Liver (tissue), 9 donors: Measurements from ENCODE around the gene CACNA1C. TPM values are rescaled to one million over a fixed set of nuclear protein-coding genes. Genes with fewer than 3 reads are reported as not detected.

ENCODE experiments used
- DNase-seq: peaks from one replicate; pipeline ENCODE4 v3.0.0-alpha.2; 2017; ENCODE audit warnings: low spot score
- H3K27ac ChIP-seq, 2 donors: one replicate each; pipeline ENCODE4 v1.7.0; 2013; ENCODE audit warnings: inconsistent platforms in 2 of 2, low read length in 2 of 2, control low read depth in 1 of 2, low read depth in 1 of 2, mild to moderate bottlenecking in 1 of 2
- H3K27me3 ChIP-seq, 4 donors: one replicate each; pipeline versions ENCODE4 v1.6.1 to v1.7.0; 2013; ENCODE audit warnings: low read length in 3 of 4, inconsistent platforms in 1 of 4, mild to moderate bottlenecking in 1 of 4, moderate library complexity in 1 of 4; ENCODE audit not compliant: control insufficient read depth in 4 of 4, insufficient read depth in 4 of 4
- H3K36me3 ChIP-seq, 4 donors: one replicate each; pipeline versions ENCODE4 v1.6.1 to v1.7.0; 2013; ENCODE audit warnings: low read length in 3 of 4, mild to moderate bottlenecking in 3 of 4, low read depth in 1 of 4, moderate library complexity in 1 of 4; ENCODE audit not compliant: control insufficient read depth in 4 of 4, insufficient read depth in 3 of 4
- H3K4me1 ChIP-seq, 4 donors: one replicate each; pipeline versions ENCODE4 v1.6.1 to v1.7.0; 2013; ENCODE audit warnings: low read length in 3 of 4, mild to moderate bottlenecking in 3 of 4, moderate library complexity in 1 of 4; ENCODE audit not compliant: control insufficient read depth in 4 of 4, insufficient read depth in 4 of 4
- H3K4me3 ChIP-seq, 3 donors: one replicate each; pipeline versions ENCODE4 v1.6.1 to v1.7.0; 2013; ENCODE audit warnings: low read length in 3 of 3, control low read depth in 1 of 3, low read depth in 1 of 3, mild to moderate bottlenecking in 1 of 3
- H3K9ac ChIP-seq, 2 donors: one replicate each; pipeline ENCODE4 v1.7.0; 2013; ENCODE audit warnings: low read length in 2 of 2, mild to moderate bottlenecking in 2 of 2, moderate library complexity in 2 of 2, control low read depth in 1 of 2, low read depth in 1 of 2
- H3K9me3 ChIP-seq, 4 donors: one replicate each; pipeline versions ENCODE4 v1.6.1 to v1.7.0; 2013; ENCODE audit warnings: low read length in 3 of 4; ENCODE audit not compliant: control insufficient read depth in 4 of 4
- EGR1 ChIP-seq, 2 donors: IDR thresholded peaks; 2 replicates each; pipeline ENCODE4 v1.6.1; 2016 to 2018; ENCODE audit warnings: antibody characterized with exemption in 2 of 2, low read depth in 2 of 2
- FOXA1 ChIP-seq: IDR thresholded peaks from 2 replicates; pipeline ENCODE4 v1.6.1; 2016; ENCODE audit warnings: antibody characterized with exemption
- FOXA2 ChIP-seq: IDR thresholded peaks from 2 replicates; pipeline ENCODE4 v1.6.1; 2016; ENCODE audit warnings: antibody characterized with exemption
- GABPA ChIP-seq, 2 donors: IDR thresholded peaks in 1 of 2; conservative IDR thresholded peaks in 1 of 2; 2 replicates each; pipeline ENCODE4 v1.6.1; 2016; ENCODE audit warnings: antibody characterized with exemption in 2 of 2, mild to moderate bottlenecking in 1 of 2, moderate library complexity in 1 of 2
- HNF4G ChIP-seq: IDR thresholded peaks from 2 replicates; pipeline ENCODE4 v1.6.1; 2016; ENCODE audit warnings: antibody characterized with exemption
- JUND ChIP-seq, 2 donors: IDR thresholded peaks; 2 replicates each; pipeline ENCODE4 v1.6.1; 2016; ENCODE audit warnings: antibody characterized with exemption in 2 of 2
- NR2F2 ChIP-seq: IDR thresholded peaks from 2 replicates; pipeline ENCODE4 v1.6.1; 2016; ENCODE audit warnings: antibody characterized with exemption
- TAF1 ChIP-seq: conservative IDR thresholded peaks from 2 replicates; pipeline ENCODE4 v1.6.1; 2016; ENCODE audit warnings: antibody characterized with exemption, mild to moderate bottlenecking
- YY1 ChIP-seq: IDR thresholded peaks from 2 replicates; pipeline ENCODE4 v1.6.1; 2016; ENCODE audit warnings: antibody characterized with exemption, mild to moderate bottlenecking
- WGBS: extraction: QIAGEN DNeasy Blood & Tissue Kit; methylation state at CpG from one replicate; pipeline ENCODE4 v1.1.7; 2013; 5-methylcytosine and 5-hydroxymethylcytosine counted together
- polyA plus RNA-seq, 2 donors: library from polyadenylated mRNA; stranded (reverse) in 1 of 2; unstranded in 1 of 2; fragments of 200-250 nt in 1 of 2; fragments of >200 nt in 1 of 2; fragmentation: Nextera tagmentation in 1 of 2; extraction: Ambion mirVana in 1 of 2; gene quantifications; one replicate each; pipeline versions ENCODE4 v1.2.1 to v1.2.3, GENCODE V29; 2013 to 2015
- total RNA-seq, 2 donors: library from RNA; depleted of rRNA; stranded (reverse); fragments of >200 nt; gene quantifications; one replicate each; pipeline ENCODE4 v1.2.3, GENCODE V29; 2014
- TF ChIP-seq, protein P1 (sequence below): IDR thresholded peaks from 2 replicates; pipeline ENCODE4 v1.6.1; 2016; ENCODE audit warnings: antibody characterized with exemption, mild to moderate bottlenecking
- TF ChIP-seq, protein P2 (sequence below): IDR thresholded peaks from 2 replicates; pipeline ENCODE4 v1.6.1; 2016; ENCODE audit warnings: antibody characterized with exemption
- TF ChIP-seq, protein P3 (sequence below): IDR thresholded peaks from 2 replicates; pipeline ENCODE4 v1.6.1; 2016; ENCODE audit warnings: antibody characterized with exemption
- TF ChIP-seq, protein P4 (sequence below): IDR thresholded peaks from 2 replicates; pipeline ENCODE4 v1.6.1; 2016; ENCODE audit warnings: antibody characterized with exemption
- donor health status: healthy.
- donor health status: healthy.
- donor health status: healthy.
- donor health status: healthy.
- donor health status: healthy.

The CACNA1C gene
- total and polyA plus RNA-seq, 4 donors, result 0.23 to 1.9 (median 0.41) TPM

DNA sequence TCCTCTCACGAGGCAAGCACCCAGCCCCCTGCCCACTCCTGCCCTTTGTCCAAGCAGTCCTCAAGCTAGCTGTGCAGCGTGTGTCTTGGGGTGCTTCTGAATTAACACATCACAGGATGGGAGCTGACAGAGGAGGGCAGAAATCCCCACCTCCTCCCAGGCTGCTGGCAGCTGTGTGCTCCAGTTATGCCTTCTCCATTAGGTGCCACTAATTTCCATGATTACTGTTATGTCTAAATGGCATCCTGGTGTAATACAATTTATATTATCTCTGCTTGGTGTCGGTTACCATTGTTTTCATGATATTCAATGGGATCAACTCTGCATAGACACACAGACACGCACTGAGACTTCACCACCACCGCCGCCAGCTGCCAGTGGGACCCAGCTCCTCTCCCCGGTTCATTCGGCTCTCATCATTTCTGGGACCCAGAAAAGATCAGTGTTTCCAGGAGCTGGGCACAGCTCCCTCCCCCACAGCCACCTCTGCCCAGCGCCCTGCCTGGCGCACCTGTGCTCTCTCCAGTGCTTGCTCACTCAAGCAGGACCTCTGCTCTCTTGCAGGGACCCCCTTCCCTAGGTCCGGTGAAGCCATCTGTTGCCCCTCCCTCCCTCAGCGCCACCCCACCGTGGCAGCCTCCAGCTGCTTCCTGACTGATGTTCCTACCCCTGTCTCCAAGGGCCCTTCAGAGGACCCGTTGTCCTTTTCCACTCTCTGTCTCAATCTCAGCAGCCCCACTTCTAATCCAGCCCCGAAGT, 574.5 kb downstream of the CACNA1C start:
- TF ChIP-seq HNF4G, result no peak
- TF ChIP-seq FOXA2, result no peak
- no peak for TF ChIP-seq JUND (IDR thresholded peaks at IDR 0.05)
- no peak for TF ChIP-seq EGR1 (IDR thresholded peaks at IDR 0.05; ENCODE audit: low read depth in 2 of 2)
- TF ChIP-seq, protein P1, sequence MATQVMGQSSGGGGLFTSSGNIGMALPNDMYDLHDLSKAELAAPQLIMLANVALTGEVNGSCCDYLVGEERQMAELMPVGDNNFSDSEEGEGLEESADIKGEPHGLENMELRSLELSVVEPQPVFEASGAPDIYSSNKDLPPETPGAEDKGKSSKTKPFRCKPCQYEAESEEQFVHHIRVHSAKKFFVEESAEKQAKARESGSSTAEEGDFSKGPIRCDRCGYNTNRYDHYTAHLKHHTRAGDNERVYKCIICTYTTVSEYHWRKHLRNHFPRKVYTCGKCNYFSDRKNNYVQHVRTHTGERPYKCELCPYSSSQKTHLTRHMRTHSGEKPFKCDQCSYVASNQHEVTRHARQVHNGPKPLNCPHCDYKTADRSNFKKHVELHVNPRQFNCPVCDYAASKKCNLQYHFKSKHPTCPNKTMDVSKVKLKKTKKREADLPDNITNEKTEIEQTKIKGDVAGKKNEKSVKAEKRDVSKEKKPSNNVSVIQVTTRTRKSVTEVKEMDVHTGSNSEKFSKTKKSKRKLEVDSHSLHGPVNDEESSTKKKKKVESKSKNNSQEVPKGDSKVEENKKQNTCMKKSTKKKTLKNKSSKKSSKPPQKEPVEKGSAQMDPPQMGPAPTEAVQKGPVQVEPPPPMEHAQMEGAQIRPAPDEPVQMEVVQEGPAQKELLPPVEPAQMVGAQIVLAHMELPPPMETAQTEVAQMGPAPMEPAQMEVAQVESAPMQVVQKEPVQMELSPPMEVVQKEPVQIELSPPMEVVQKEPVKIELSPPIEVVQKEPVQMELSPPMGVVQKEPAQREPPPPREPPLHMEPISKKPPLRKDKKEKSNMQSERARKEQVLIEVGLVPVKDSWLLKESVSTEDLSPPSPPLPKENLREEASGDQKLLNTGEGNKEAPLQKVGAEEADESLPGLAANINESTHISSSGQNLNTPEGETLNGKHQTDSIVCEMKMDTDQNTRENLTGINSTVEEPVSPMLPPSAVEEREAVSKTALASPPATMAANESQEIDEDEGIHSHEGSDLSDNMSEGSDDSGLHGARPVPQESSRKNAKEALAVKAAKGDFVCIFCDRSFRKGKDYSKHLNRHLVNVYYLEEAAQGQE, result no peak
- 64% methylated on average over 15 of the region's 15 CpGs for WGBS
- no peaks in the 10 kb centered on the region for H3K9me3 ChIP-seq

DNA sequence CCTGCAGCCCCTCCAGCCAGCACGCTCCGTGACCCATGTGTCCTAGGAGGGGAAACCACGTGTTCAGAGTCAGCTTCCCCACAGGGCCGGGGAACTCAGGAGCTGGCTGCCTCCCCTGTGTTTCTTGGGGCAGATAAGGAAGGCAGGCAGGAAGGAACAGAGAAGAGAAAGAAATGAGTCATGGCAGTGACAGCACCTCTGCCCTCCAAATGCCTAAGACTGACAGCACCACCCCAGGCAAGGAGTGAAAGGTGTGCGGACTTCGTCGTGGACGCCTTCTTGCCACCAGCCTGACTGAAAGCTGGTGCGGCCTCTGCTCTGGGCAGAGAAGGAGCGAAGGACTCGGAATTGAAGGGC, 575.0 kb downstream of the CACNA1C start:
- H3K9me3 ChIP-seq, result no peaks in the 10 kb centered on the region
- peaks cover 0 to 3% (median 0%) of the 10 kb centered on the region in 4 donors for H3K27me3 ChIP-seq
- no peak overlapping the region for H3K9ac ChIP-seq
- H3K4me3 ChIP-seq, result no peak overlapping the region
- H3K36me3 ChIP-seq, result no peaks in the 10 kb centered on the region
- no peaks in the 10 kb centered on the region for H3K4me1 ChIP-seq
- H3K27ac ChIP-seq, result no peak overlapping the region
- 64% methylated on average over 11 of the region's 11 CpGs for WGBS
- DNase-seq, result no peak
- TF ChIP-seq EGR1 (IDR thresholded peaks at IDR 0.05; ENCODE audit: low read depth in 2 of 2) (no peak), YY1 (no peak), GABPA (IDR thresholded peaks at IDR 0.05 in 1 of 2, conservative IDR thresholded peaks at IDR 0.05 in 1 of 2) (no peak), HNF4G (no peak), TAF1 (no peak), FOXA1 (no peak), NR2F2 (no peak)
- TF ChIP-seq, protein P2, sequence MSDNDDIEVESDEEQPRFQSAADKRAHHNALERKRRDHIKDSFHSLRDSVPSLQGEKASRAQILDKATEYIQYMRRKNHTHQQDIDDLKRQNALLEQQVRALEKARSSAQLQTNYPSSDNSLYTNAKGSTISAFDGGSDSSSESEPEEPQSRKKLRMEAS, result no peak
- TF ChIP-seq, protein P3, sequence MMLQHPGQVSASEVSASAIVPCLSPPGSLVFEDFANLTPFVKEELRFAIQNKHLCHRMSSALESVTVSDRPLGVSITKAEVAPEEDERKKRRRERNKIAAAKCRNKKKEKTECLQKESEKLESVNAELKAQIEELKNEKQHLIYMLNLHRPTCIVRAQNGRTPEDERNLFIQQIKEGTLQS, result no peak
- TF ChIP-seq, protein P4, sequence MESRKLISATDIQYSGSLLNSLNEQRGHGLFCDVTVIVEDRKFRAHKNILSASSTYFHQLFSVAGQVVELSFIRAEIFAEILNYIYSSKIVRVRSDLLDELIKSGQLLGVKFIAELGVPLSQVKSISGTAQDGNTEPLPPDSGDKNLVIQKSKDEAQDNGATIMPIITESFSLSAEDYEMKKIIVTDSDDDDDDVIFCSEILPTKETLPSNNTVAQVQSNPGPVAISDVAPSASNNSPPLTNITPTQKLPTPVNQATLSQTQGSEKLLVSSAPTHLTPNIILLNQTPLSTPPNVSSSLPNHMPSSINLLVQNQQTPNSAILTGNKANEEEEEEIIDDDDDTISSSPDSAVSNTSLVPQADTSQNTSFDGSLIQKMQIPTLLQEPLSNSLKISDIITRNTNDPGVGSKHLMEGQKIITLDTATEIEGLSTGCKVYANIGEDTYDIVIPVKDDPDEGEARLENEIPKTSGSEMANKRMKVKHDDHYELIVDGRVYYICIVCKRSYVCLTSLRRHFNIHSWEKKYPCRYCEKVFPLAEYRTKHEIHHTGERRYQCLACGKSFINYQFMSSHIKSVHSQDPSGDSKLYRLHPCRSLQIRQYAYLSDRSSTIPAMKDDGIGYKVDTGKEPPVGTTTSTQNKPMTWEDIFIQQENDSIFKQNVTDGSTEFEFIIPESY, result no peak

More for the DNA sequence above, 574.5 kb downstream of the CACNA1C start:
- no peak overlapping the region for H3K27ac ChIP-seq
- H3K4me1 ChIP-seq, result no peaks in the 10 kb centered on the region
- peaks cover 0 to 3% (median 0%) of the 10 kb centered on the region in 4 donors for H3K27me3 ChIP-seq
- DNase-seq, result no peak
- no peaks in the 10 kb centered on the region for H3K36me3 ChIP-seq
- no peak overlapping the region for H3K4me3 ChIP-seq
- no peak overlapping the region for H3K9ac ChIP-seq
